ENCODE measurements around the gene SIGLEC11.

GRCh38 chr19:49936549-49936948 is 24.4 kb downstream of the SIGLEC11 start:
- TF ChIP-seq POLR2A (IDR thresholded peaks at IDR 0.05; ENCODE audit: low read depth, low read length) (no peak), POLR2AphosphoS5 (IDR thresholded peaks at IDR 0.05; ENCODE audit: low read depth, low read length) (no peak)

Measured in GM12892 (cell line).